ENCODE results near the gene MYO3B.

DNA sequence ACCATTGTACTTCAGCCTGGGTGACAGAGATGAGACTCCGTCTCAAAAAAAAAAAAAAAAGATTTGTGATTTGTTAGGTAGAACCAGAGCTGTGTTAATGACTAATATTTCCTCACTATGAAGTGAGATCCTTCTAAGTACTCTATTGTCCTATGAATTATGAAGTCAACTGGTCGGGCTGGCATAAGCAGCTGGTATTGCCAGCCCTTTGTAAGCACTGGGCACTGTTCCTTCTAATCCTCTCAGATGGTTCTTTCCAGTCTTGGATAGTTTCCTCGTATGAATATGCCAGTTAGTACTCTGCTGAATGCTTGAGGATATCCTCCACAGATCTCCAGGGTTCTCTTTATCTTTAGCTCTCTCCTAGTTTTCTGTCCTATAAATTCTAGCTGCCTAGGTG, 314.1 kb downstream of the MYO3B start:
- TF ChIP-seq, protein P1, sequence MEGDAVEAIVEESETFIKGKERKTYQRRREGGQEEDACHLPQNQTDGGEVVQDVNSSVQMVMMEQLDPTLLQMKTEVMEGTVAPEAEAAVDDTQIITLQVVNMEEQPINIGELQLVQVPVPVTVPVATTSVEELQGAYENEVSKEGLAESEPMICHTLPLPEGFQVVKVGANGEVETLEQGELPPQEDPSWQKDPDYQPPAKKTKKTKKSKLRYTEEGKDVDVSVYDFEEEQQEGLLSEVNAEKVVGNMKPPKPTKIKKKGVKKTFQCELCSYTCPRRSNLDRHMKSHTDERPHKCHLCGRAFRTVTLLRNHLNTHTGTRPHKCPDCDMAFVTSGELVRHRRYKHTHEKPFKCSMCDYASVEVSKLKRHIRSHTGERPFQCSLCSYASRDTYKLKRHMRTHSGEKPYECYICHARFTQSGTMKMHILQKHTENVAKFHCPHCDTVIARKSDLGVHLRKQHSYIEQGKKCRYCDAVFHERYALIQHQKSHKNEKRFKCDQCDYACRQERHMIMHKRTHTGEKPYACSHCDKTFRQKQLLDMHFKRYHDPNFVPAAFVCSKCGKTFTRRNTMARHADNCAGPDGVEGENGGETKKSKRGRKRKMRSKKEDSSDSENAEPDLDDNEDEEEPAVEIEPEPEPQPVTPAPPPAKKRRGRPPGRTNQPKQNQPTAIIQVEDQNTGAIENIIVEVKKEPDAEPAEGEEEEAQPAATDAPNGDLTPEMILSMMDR (IDR thresholded peaks at IDR 0.05): no peak
- no peak for TF ChIP-seq POLR2A (IDR thresholded peaks at IDR 0.05)

All from body of pancreas (tissue), 4 donors.